GM19372 (cell line): ENCODE results near the gene ZNF705A.
"Not testable (repeated sequence)": the region's sequence is repeated elsewhere in the genome, so short reads cannot be mapped to it uniquely, and the experiment has no call there.

ENCODE experiments used
- ATAC-seq: cut with Tn5 transposase; IDR thresholded peaks from one replicate; pipeline ENCODE4 v1.9.1; 2021; ENCODE audit warnings: mild to moderate bottlenecking, low read depth, moderate library complexity; ENCODE audit not compliant: unreplicated experiment

The ZNF705A gene

GRCh38 chr12:8156845-8157244, at the start of gene ZNF705A:
Gene ZNF705A, plus strand, starts transcription at chr12:8157015. Its CDS starts 15,611 bp downstream, at chr12:8172626.
- ATAC-seq, result no peak

- no peak for ATAC-seq
Observed at GRCh38 chr12:8108808-8109398, 47.9 kb upstream of the ZNF705A start.

- not testable (repeated sequence) for ATAC-seq
Observed at GRCh38 chr12:8113117-8113516, 43.7 kb upstream of the ZNF705A start.

GRCh38 chr12:8120072-8120713, 36.6 kb upstream of the ZNF705A start:
- ATAC-seq, result no peak

GRCh38 chr12:8123124-8123912, 33.5 kb upstream of the ZNF705A start, which contains the start of gene CLEC4A:
Gene CLEC4A, plus strand, starts transcription at chr12:8123617. Its CDS starts 262 bp downstream, at chr12:8123879.
- ATAC-seq, result no peak

DNA sequence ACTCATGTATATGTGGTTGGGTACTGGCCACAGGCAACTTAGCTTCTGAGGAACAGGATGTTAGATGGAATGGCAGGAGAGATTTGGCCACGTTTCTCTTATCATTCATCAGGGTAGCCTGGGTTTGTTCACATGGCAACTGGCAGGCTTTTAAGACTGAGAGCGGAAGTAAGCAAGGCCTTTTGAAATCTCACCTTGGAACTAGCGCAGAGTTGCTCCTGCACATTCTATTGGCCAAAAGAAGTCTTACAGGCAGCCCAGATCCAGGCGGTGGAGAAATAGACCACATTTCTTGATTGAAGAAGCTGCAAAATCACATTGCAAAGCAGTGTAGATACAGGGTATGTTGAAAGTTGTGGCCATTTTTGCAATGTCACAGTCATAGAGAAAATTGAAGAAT, 29.7 kb upstream of the ZNF705A start:
- no peak for ATAC-seq

DNA sequence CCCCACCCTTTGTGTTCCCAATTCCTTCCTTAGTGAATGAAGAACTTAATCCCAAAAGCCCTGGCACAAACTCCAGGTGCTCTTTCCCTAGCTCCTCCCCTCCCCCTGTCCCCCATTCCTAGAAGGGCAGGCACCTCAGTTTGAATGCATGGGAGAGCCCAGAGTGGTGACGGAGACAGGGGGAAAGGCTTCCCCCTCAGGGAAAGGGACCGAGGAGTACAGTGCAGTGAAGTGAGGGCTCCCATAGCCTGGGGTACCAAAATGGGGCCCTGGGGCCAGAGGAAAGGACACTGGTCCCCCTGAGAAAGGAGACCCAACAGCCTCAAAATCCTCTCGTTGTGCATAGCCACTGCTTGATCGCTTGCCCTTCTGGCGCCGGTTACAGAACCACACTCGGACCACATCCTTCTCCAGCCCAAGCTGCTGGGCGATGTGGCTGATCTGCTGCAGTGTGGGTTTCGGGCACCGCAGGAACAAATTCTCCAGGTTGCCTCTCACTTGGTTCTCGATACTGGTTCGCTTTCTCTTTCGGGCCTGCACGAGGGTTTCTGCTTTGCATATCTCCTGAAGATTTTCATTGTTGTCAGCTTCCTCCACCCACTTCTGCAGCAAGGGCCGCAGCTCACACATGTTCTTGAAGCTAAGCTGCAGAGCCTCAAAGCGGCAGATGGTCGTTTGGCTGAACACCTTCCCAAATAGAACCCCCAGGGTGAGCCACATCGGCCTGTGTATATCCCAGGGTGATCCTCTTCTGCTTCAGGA, 23.0 kb upstream of the ZNF705A start:
- not testable (repeated sequence) for ATAC-seq

DNA sequence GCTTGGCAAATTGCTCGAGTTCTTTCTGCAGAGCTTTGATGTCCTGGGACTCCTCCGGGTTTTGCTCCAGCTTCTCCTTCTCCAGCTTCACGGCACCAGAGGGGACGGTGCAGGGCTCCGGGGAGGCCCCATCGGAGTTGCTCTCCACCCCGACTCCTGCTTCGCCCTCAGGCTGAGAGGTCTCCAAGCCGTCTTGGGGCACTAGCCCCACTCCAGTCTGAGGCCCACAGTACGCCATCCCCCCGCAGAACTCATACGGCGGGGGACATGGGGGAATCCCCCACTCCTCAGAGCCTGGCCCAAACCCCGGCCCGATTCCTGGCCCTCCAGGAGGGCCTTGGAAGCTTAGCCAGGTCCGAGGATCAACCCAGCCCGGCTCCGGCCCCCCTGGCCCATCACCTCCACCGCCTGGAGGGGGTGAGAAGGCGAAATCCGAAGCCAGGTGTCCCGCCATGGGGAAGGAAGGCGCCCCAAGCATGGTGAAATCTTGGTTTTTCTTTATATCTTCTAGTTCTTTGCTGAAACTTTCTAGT, 22.4 kb upstream of the ZNF705A start:
- ATAC-seq, result not testable (repeated sequence)

GRCh38 chr12:8141647-8142046, 15.2 kb upstream of the ZNF705A start:
- not testable (repeated sequence) for ATAC-seq

DNA sequence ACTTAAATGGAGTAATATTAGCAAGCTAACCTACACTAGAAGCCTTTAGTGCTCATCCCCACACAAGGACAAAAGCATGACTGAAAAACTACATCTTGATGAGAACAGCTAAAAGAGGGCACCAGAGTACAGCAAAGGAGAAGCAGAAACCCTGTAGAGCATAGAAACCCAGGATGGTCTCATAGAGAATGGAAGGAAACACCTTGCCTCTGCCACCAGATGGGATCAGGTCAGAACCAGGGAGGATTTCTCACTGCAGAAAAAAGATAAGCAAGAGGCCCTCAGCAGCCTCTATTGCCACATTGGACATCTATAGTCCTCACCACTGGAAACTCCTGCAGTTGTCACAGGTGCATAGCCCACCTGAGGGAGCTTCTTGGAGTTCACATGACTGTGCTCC, 13.6 kb upstream of the ZNF705A start:
- no peak for ATAC-seq

GRCh38 chr12:8145754-8146441, 10.9 kb upstream of the ZNF705A start:
- no peak for ATAC-seq

GRCh38 chr12:8146442-8146771, 10.4 kb upstream of the ZNF705A start:
- no peak for ATAC-seq

DNA sequence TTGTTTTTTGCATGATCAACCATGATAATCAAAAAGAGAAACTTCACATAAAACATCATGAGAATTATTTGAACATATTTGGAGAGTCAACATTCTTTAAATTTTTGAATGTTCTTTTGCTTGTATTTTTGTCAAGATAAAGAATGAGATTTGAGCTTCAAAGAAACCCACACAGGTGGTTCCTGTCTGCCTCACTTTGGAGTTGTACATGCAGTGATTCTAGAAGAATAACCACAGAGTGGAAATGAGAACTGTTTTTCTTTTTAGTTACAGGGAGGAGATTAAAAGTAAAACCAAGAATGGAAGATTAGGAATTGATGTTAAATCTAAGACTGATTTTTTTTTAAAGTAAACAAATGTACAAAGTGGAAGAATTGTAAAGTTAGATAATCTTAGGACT, 2.3 kb upstream of the ZNF705A start:
- ATAC-seq, result no peak

GRCh38 chr12:8156416-8156815, 399 bp upstream of the ZNF705A start:
- no peak for ATAC-seq

DNA sequence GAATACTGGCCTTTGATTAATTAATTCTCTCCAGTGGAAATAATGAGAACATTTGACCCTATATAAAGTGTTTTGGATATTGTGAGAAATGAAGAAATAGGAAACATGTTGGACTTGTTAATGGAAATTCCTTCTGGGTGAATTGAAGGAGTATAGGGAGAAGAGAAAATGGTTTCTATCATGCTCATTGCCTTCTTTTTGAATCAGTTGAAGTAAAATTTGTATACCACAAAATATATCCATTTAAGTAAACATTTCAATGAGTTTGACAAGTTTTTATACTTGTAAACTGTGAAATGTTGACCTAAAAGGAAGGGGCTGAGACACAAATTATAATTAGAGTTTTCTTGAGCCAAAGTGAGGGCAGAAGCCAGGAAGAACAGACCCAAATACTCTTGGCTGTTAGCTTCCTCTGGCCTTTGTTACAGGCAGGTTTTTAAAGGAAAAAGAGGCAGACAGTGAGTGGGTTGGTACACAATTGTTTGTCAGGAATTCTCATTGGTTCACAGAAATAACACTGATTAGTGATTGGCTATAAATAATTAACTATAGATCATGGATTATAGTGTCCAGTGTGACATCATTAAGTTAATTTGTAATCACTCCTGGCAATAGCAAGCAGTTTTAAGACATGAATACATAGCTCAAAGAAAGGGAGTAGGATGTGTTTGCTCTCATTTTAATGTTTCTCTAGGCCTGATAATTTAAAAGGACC, 826 bp downstream of the ZNF705A start:
- no peak for ATAC-seq

- not testable (repeated sequence) for ATAC-seq
Observed at GRCh38 chr12:8172911-8173310, 16.1 kb downstream of the ZNF705A start.

DNA sequence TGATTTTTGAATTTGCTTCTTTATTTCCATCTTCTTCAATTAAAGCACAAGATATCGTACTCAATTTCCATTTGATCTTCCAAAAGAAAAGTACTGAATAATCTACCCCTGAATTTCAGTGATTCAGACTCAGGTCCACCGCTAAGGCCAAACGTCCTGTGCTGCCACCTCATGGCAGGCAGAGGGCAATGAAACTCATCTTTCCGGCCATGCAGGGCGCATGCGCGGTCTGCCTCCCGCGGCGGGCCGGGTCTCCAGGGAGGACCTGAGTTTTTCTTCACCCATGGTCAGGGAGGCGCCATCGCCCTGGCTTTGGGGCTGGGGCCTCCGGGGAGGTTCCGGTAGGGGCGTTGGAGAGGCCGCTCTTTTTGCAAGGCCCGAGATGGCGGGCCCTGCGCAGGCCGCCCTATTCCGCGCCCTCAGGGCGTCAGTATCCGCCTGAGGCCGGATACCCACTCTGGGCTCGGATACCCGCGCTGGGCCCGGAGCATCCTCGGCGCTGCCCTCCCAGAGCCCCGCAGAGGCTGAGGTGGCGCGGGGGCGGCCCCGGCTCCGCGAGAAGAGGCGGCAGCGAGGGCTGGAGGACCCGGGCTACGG, 23.3 kb downstream of the ZNF705A start:
- ATAC-seq, result not testable (repeated sequence)

- not testable (repeated sequence) for ATAC-seq
Observed at GRCh38 chr12:8181271-8181670, 24.5 kb downstream of the ZNF705A start.

DNA sequence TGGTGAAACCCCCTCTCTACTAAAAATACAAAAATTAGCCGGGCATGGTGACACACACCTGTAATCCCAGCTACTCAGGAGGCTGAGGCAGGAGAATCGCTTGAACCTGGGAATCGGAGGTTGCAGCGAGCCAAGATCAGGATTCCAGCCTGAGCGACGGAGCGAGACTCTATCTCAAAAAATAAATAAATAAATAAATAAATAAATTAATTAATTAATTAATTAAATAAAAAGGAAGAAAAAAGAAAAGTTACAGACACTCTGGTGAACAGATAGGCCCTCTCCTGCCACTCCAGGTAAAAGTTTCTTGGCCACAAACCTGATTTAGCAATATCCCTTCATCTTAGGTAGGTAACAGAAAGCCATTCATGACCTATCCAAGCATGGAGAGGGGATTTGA, 26.1 kb downstream of the ZNF705A start:
- ATAC-seq, result not testable (repeated sequence)
